ENCODE data around the gene TNN.

TNN gene

DNA sequence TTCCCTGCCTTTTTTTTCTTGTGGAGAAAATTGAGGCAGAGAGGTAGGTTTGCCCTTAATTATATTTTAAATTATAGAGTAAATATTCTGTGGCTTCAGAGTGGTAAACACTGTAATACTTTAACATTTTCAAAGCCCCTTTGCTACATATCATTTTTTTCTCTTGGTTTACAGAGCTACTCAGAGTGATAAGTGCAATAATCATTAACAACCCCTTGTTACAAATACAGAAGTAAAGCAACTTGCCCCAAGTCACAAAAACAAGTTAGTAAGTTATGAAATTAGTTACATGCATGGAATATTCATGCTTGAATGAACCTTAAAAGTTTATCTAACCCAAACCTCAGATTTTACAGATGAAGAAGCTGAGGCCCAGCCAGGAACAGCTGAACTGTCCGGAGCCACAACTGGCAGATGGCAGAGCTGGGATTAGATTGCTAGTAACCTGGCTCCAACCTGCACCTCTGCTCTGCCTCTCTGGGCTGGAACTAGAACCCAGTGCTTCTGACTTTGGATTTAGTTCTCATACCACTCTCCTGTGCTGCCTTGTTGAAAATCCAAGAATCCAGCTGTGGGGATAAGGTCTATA, 48.7 kb downstream of the TNN start:
- TF ChIP-seq CTCF (conservative IDR thresholded peaks at IDR 0.05), result no peak
- no peak for TF ChIP-seq ZFX (IDR thresholded peaks at IDR 0.05)
- no peak overlapping the region for H3K27ac ChIP-seq

DNA sequence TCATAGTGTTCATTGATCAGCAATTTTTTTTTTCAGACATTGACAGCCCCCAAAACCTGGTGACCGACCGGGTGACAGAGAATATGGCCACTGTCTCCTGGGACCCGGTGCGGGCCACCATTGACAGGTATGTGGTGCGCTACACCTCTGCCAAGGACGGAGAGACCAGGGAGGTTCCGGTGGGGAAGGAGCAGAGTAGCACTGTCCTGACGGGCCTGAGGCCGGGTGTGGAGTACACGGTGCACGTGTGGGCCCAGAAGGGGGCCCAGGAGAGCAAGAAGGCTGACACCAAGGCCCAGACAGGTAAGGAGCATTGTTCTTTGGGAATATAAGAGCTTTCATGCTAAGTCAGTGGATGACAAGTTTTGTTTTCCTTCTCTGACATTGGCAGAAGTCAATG, 49.3 kb downstream of the TNN start:
- TF ChIP-seq ZFX (IDR thresholded peaks at IDR 0.05), result no peak
- no peak for TF ChIP-seq CTCF (conservative IDR thresholded peaks at IDR 0.05)
- H3K27ac ChIP-seq, result no peak overlapping the region

DNA sequence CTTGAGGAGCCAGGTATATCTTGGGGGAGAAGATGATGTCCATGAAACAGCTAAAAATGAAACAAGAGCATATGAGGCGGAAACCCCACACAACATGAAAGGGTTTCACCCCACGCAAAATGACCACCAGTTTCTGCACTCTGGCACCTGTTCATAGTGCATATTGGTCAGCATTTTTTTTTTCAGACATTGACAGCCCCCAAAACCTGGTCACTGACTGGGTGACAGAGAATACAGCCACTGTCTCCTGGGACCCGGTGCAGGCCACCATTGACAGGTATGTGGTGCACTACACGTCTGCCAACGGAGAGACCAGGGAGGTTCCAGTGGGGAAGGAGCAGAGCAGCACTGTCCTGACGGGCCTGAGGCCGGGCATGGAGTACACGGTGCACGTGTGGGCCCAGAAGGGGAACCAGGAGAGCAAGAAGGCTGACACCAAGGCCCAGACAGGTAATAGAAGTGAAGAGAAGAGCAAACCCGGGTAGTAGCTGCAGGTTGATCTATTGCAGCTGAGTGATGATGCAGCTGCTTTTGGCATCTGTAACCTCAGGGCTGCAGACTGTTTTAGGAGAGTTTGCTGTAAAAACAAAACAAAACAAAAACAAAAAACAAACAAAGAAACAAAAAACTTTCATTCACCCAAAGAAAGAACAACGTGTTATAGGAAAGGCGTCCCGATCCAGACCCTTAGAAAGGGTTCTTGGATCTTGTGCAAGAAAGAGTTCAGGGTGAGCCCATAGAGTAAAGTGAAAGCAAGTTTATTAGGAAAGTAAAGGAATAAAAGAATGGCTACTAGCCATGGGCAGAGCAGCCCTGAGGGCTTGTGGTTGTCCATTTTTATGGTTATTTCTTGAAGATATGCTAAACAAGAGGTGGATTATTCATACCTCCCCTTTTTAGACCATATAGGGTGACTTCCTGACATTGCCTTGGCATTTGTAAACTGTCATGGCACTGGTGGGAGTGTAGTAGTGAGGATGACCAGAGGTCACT, 51.0 kb downstream of the TNN start:
- no peak overlapping the region for H3K27ac ChIP-seq
- no peak for TF ChIP-seq ZFX (IDR thresholded peaks at IDR 0.05)
- no peak for TF ChIP-seq CTCF (conservative IDR thresholded peaks at IDR 0.05)

DNA sequence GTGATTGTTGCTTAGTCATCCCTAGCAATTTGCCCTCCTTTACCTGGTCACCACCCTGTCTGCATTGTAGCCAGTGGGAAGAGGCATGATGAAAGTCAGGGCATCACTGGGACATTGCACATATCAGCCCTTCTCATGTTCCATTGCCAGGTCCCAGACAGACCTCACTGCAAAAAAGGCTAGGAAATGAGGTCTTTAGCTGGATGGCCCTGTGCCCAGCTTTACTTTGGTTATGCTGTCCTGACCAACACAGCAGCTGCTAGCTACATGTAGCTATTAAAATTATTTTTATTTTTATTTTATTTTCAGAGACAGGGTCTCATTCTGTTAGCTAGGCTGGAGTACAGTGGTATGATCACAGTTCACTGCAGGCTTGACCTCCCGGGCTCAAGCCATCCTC, 52.9 kb downstream of the TNN start:
- no peak overlapping the region for H3K27ac ChIP-seq
- TF ChIP-seq CTCF (conservative IDR thresholded peaks at IDR 0.05), result no peak
- TF ChIP-seq ZFX (IDR thresholded peaks at IDR 0.05), result no peak

DNA sequence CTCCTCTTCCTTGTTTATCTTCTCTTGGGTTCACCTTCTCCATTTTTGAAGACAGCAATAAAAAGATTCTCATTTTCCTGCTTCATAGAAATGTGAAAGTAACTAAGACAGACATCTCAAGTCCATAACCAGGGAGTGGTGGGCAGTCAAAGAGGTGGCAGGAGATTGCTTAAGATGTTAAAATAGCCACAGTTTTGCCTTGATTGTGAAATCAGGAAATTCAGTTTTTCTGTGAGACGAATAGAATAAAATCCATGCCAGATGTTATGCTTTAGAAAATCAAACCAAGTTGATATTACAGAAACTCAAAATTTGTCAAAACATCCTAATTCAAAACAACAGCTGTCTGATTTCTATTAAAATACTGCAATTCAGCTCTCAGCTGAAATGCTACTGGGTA, 57.2 kb downstream of the TNN start:
- TF ChIP-seq ZFX (IDR thresholded peaks at IDR 0.05), result no peak
- TF ChIP-seq CTCF (conservative IDR thresholded peaks at IDR 0.05), result no peak
- H3K27ac ChIP-seq, result no peak overlapping the region

DNA sequence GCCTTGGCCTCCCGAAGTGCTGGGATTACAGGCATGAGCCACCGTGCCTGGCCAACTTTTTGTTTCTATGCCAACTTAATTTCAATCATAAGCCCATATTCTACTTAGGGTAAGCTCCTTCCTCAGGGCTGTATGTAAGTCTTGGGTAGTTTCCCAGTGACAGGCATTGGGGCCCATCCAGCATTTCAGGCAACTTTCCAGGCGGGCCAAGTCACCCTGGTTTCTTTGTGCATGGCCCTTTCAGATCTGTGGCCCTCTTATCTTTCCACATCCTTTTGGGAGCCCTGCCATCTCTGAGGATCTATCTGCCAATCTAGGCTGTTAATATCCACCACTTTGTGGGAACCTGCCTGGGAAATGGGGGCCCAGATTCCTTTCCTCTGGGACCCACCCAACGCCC, 58.7 kb downstream of the TNN start:
- no peak for TF ChIP-seq ZFX (IDR thresholded peaks at IDR 0.05)
- no peak for TF ChIP-seq CTCF (conservative IDR thresholded peaks at IDR 0.05)
- H3K27ac ChIP-seq, result no peak overlapping the region

GRCh38 chr1:175127565-175127964, 59.9 kb downstream of the TNN start:
- no peak for TF ChIP-seq ZFX (IDR thresholded peaks at IDR 0.05)
- no peak for TF ChIP-seq CTCF (conservative IDR thresholded peaks at IDR 0.05)
- H3K27ac ChIP-seq, result no peak overlapping the region
